ENCODE measurements around the gene SYT6. TPM values are rescaled to one million over a fixed set of nuclear protein-coding genes. Genes with fewer than 3 reads are reported as not detected.

The SYT6 gene
- total RNA-seq, 1 donor from 2014 or later: not detected

GRCh38 chr1:114104949-114105348 is 48.7 kb downstream of the SYT6 start:
- Histone ChIP-seq H3K9me3 (replicated peaks) (no peaks in the 10 kb centered on the region), H3K4me3 (no peak overlapping the region), H3K27me3 (ENCODE audit: low read depth) (peaks cover 33% of the 10 kb centered on the region), H3K27ac (replicated peaks) (no peak overlapping the region), H3K4me1 (no peaks in the 10 kb centered on the region), H3K36me3 (no peaks in the 10 kb centered on the region)
- TF ChIP-seq, protein P1, sequence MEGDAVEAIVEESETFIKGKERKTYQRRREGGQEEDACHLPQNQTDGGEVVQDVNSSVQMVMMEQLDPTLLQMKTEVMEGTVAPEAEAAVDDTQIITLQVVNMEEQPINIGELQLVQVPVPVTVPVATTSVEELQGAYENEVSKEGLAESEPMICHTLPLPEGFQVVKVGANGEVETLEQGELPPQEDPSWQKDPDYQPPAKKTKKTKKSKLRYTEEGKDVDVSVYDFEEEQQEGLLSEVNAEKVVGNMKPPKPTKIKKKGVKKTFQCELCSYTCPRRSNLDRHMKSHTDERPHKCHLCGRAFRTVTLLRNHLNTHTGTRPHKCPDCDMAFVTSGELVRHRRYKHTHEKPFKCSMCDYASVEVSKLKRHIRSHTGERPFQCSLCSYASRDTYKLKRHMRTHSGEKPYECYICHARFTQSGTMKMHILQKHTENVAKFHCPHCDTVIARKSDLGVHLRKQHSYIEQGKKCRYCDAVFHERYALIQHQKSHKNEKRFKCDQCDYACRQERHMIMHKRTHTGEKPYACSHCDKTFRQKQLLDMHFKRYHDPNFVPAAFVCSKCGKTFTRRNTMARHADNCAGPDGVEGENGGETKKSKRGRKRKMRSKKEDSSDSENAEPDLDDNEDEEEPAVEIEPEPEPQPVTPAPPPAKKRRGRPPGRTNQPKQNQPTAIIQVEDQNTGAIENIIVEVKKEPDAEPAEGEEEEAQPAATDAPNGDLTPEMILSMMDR (IDR thresholded peaks at IDR 0.05; ENCODE audit: borderline replicate concordance): no peak
- intact Hi-C loops (cut with micrococcal nuclease): no loop called here
- DNase-seq: no peak

GRCh38 chr1:114103992-114104391 is 49.7 kb downstream of the SYT6 start:
- intact Hi-C loops (cut with micrococcal nuclease): no loop called here
- H3K4me1 ChIP-seq: no peaks in the 10 kb centered on the region
- H3K9me3 ChIP-seq (replicated peaks): no peaks in the 10 kb centered on the region

DNA sequence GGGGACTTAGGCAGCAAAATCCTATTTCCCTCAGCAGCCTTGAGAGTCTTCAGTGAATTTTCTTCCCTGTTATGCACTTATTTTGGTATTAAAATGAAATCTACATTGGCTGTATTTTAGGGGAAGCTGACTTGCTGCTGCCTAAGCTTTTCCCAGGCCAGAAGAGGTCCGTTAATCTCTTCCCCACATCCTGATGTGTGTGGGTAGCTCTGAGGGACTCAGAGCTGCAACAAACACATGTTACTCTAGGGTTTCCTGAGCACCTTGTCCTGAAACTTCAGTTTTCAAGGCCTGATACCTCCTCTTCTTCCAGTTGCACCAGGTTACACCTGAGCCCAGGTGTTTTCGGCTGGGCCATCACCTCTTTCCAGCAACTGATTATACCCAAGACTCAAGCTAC is 51.5 kb downstream of the SYT6 start:
- no peak for DNase-seq
- H3K27me3 ChIP-seq (ENCODE audit: low read depth): peaks cover 38% of the 10 kb centered on the region
- H3K9me3 ChIP-seq (replicated peaks): no peaks in the 10 kb centered on the region
- TF ChIP-seq, protein P1 (IDR thresholded peaks at IDR 0.05; ENCODE audit: borderline replicate concordance): no peak
- H3K4me1 ChIP-seq: no peaks in the 10 kb centered on the region
- intact Hi-C loops (cut with micrococcal nuclease): no loop called here
- no peak overlapping the region for H3K27ac ChIP-seq (replicated peaks)
- no peak overlapping the region for H3K4me3 ChIP-seq
- H3K36me3 ChIP-seq: no peaks in the 10 kb centered on the region

More at GRCh38 chr1:114103992-114104391, 49.7 kb downstream of the SYT6 start:
- H3K4me3 ChIP-seq: no peak overlapping the region
- no peaks in the 10 kb centered on the region for H3K36me3 ChIP-seq
- TF ChIP-seq, protein P1 (IDR thresholded peaks at IDR 0.05; ENCODE audit: borderline replicate concordance): no peak
- H3K27ac ChIP-seq (replicated peaks): no peak overlapping the region
- peaks cover 34% of the 10 kb centered on the region for H3K27me3 ChIP-seq (ENCODE audit: low read depth)
- no peak for DNase-seq

GRCh38 chr1:114100148-114100547 is 53.5 kb downstream of the SYT6 start:
- H3K4me1 ChIP-seq: no peaks in the 10 kb centered on the region
- no peak for DNase-seq
- intact Hi-C loops (cut with micrococcal nuclease): no loop called here
- TF ChIP-seq, protein P1 (IDR thresholded peaks at IDR 0.05; ENCODE audit: borderline replicate concordance): no peak
- H3K36me3 ChIP-seq: no peaks in the 10 kb centered on the region
- H3K27me3 ChIP-seq (ENCODE audit: low read depth): peaks cover 38% of the 10 kb centered on the region
- no peak overlapping the region for H3K4me3 ChIP-seq
- no peak overlapping the region for H3K27ac ChIP-seq (replicated peaks)
- no peaks in the 10 kb centered on the region for H3K9me3 ChIP-seq (replicated peaks)

- no peaks in the 10 kb centered on the region for H3K9me3 ChIP-seq (replicated peaks)
- H3K4me3 ChIP-seq: no peak overlapping the region
- H3K36me3 ChIP-seq: no peaks in the 10 kb centered on the region
- peaks cover 37% of the 10 kb centered on the region for H3K27me3 ChIP-seq (ENCODE audit: low read depth)
- no peak overlapping the region for H3K27ac ChIP-seq (replicated peaks)
- no peaks in the 10 kb centered on the region for H3K4me1 ChIP-seq
- DNase-seq: no peak
- intact Hi-C loops (cut with micrococcal nuclease): no loop called here
- TF ChIP-seq, protein P1 (IDR thresholded peaks at IDR 0.05; ENCODE audit: borderline replicate concordance): no peak
Observed at GRCh38 chr1:114099268-114099667, 54.4 kb downstream of the SYT6 start.

DNA sequence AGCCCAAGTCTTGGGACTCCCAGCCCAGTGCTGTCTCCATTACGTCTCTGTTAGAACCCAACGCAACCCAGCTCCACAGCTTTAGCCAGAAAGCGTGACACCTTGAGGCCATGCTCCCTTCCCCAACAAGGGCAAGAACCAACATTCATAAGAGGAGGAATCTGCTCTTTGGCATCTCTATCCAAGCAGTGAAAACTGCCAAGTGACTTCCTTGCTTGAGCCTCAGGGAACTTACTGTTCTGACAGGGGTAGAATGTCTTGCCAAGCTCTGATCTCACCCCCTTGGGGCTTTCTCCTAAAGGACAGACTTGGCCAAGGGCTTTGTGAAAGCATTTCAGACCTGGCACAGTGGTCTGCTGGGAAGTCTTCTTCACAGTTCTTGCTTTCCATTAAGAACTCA is 56.6 kb downstream of the SYT6 start:
- Histone ChIP-seq H3K9me3 (replicated peaks) (no peaks in the 10 kb centered on the region), H3K27ac (replicated peaks) (no peak overlapping the region), H3K4me1 (no peaks in the 10 kb centered on the region), H3K36me3 (no peaks in the 10 kb centered on the region), H3K27me3 (ENCODE audit: low read depth) (peaks cover 20% of the 10 kb centered on the region), H3K4me3 (no peak overlapping the region)
- DNase-seq: no peak
- TF ChIP-seq, protein P1 (IDR thresholded peaks at IDR 0.05; ENCODE audit: borderline replicate concordance): no peak
- intact Hi-C loops (cut with micrococcal nuclease): no loop called here
